Astrocyte of the spinal cord (primary cell): Measurements from ENCODE around the gene TTLL1.

Experiments used
- DNase-seq: peaks from one replicate; pipeline ENCODE4 v3.0.0; 2011; ENCODE audit warnings: low read depth, low spot score
- H3K4me3 ChIP-seq: 2 replicates; pipeline ENCODE4 v1.5.1; 2011; ENCODE audit warnings: low read depth, mild to moderate bottlenecking, low read length, moderate library complexity
- CTCF ChIP-seq: IDR thresholded peaks from 2 replicates; pipeline ENCODE4 v1.5.1; 2012; ENCODE audit warnings: low read depth, mild to moderate bottlenecking, low read length, inconsistent platforms
- in situ Hi-C: cut with HindIII; loops from 2 replicates; pipeline ENCODE4 v1.10.0; 2017; ENCODE audit warnings: low sequenced_read_pairs

Gene TTLL1

GRCh38 chr22:43009444-43009843, 79.7 kb downstream of the TTLL1 start:
- in situ Hi-C loops: no loop called here
- H3K4me3 ChIP-seq: no peak overlapping the region
- TF ChIP-seq CTCF: no peak
- DNase-seq: no peak

- no peak for DNase-seq
- no peak overlapping the region for H3K4me3 ChIP-seq
- no peak for TF ChIP-seq CTCF
- in situ Hi-C loops: no loop called here
Observed at GRCh38 chr22:43008921-43009320, 80.3 kb downstream of the TTLL1 start.

GRCh38 chr22:43008509-43008908, 80.7 kb downstream of the TTLL1 start:
- in situ Hi-C loops: no loop called here
- no peak for TF ChIP-seq CTCF
- no peak for DNase-seq
- no peak overlapping the region for H3K4me3 ChIP-seq

- peak; percentile 57 for DNase-seq
- H3K4me3 ChIP-seq: no peak overlapping the region
- TF ChIP-seq CTCF: no peak
- in situ Hi-C loops: no loop called here
Observed at GRCh38 chr22:43007519-43008102, 81.6 kb downstream of the TTLL1 start.

GRCh38 chr22:43006753-43007152, 82.4 kb downstream of the TTLL1 start:
- no peak overlapping the region for H3K4me3 ChIP-seq
- in situ Hi-C loops: no loop called here
- TF ChIP-seq CTCF: no peak
- DNase-seq: no peak

- in situ Hi-C loops: no loop called here
- no peak for DNase-seq
- H3K4me3 ChIP-seq: no peak overlapping the region
- no peak for TF ChIP-seq CTCF
Observed at GRCh38 chr22:43006016-43006505, 83.1 kb downstream of the TTLL1 start.
